Prostate gland (tissue), 2 donors: ENCODE results near the gene UPK1A. TPM values are rescaled to one million over a fixed set of nuclear protein-coding genes. Genes with fewer than 3 reads are reported as not detected.
A peak's percentile ranks its signal among the peaks of the same experiment; 100 is the strongest.

Experiments used
- DNase-seq: peaks from one replicate; pipeline ENCODE4 v3.0.0-alpha.2; 2019; ENCODE audit warnings: low spot score
- H3K27ac ChIP-seq, 2 donors: fragments of 200-600 bp; sonication (generic); 2 replicates each; pipeline ENCODE4 v1.5.1; 2017 to 2019
- H3K27me3 ChIP-seq: fragments of 200-600 bp; sonication (generic); replicated peaks from 2 replicates; pipeline ENCODE4 v1.5.1; 2019; ENCODE audit not compliant: insufficient read depth
- H3K36me3 ChIP-seq, 2 donors: fragments of 200-600 bp; sonication (generic); 1 replicate in 1 of 2; 2 replicates in 1 of 2; pipeline versions ENCODE4 v1.5.1 to v1.8.1; 2017 to 2019
- H3K4me1 ChIP-seq: fragments of 200-600 bp; sonication (generic); replicated peaks from 2 replicates; pipeline ENCODE4 v1.5.1; 2019
- H3K4me3 ChIP-seq, 2 donors: fragments of 200-600 bp; sonication (generic); 2 replicates each; pipeline ENCODE4 v1.5.1; 2017 to 2019
- H3K9me3 ChIP-seq: fragments of 200-600 bp; sonication (generic); 2 replicates; pipeline ENCODE4 v1.5.1; 2017
- CTCF ChIP-seq, 4 experiments: fragments of 200-600 bp in 2 of 4; fragments of 450-650 bp in 2 of 4; sonication (generic) in 2 of 4; IDR thresholded peaks; 1 replicate in 3 of 4; 2 replicates in 1 of 4; pipeline ENCODE4 v1.5.1; 2016 to 2019; ENCODE audit warnings: antibody characterized with exemption in 4 of 4, mild to moderate bottlenecking in 2 of 4, moderate library complexity in 2 of 4
- POLR2A ChIP-seq: fragments of 450-650 bp; IDR thresholded peaks from one replicate; pipeline ENCODE4 v1.6.1; 2016; ENCODE audit warnings: antibody characterized with exemption, mild to moderate bottlenecking
- POLR2AphosphoS5 ChIP-seq: sonication (generic); formaldehyde crosslinking; IDR thresholded peaks from one replicate; pipeline ENCODE4 v1.6.1; 2017; ENCODE audit warnings: antibody characterized with exemption
- WGBS: methylation state at CpG from one replicate; pipeline ENCODE4 v1.1.5; 2018; 5-methylcytosine and 5-hydroxymethylcytosine counted together
- intact Hi-C: fragments of 100-400 bp; cut with DNase I; formaldehyde crosslinking; loops from one replicate; pipeline ENCODE4 v1.14.2; 2022
- total RNA-seq, 2 donors: library from RNA; depleted of rRNA; stranded (reverse); fragments of >200 nt; gene quantifications; one replicate each; pipeline ENCODE4 v1.1.0, GENCODE V29; 2016

The UPK1A gene
- total RNA-seq, 2 donors from 2014 or later, result 3.8 to 5.5 TPM

GRCh38 chr19:35643255-35644205, 22.8 kb upstream of the UPK1A start:
- Histone ChIP-seq H3K9me3 (no peaks in the 10 kb centered on the region), H3K4me3 (peak overlapping the region; percentile 47 to 58), H3K4me1 (no peaks in the 10 kb centered on the region), H3K36me3 (no peaks in the 10 kb centered on the region), H3K27ac (peak overlapping the region; percentile 85 to 87), H3K27me3 (no peaks in the 10 kb centered on the region)
- intact Hi-C loops, result no loop called here
- under 1% methylated on average over 47 of the region's 69 CpGs for whole genome bisulfite sequencing
- no peak for TF ChIP-seq CTCF (IDR thresholded peaks at IDR 0.05)
- TF ChIP-seq POLR2A, result peak; percentile 84
- peak; percentile 60 for TF ChIP-seq POLR2AphosphoS5
- DNase-seq, result peak; percentile 74

GRCh38 chr19:35644206-35644986, 21.9 kb upstream of the UPK1A start:
- Histone ChIP-seq H3K27me3 (no peaks in the 10 kb centered on the region), H3K4me1 (no peaks in the 10 kb centered on the region), H3K36me3 (no peaks in the 10 kb centered on the region), H3K4me3 (peak overlapping the region; percentile 47 to 58), H3K9me3 (no peaks in the 10 kb centered on the region), H3K27ac (peak overlapping the region; percentile 85 to 87)
- TF ChIP-seq POLR2A, result peak; percentile 71
- TF ChIP-seq POLR2AphosphoS5, result peak; percentile 82
- TF ChIP-seq CTCF (IDR thresholded peaks at IDR 0.05), result no peak
- intact Hi-C loops, result no loop called here
- DNase-seq, result peak; percentile 96
- WGBS, result under 1% methylated on average over 60 of the region's 60 CpGs

- peak; percentile 74 for DNase-seq
- intact Hi-C loops, result loop anchor here (5.0 kb wide), 1 partner anchor 98 kb away; the partner anchor contains the start of gene TMEM147
- TF ChIP-seq POLR2AphosphoS5, result peak; percentile 14
- TF ChIP-seq CTCF (IDR thresholded peaks at IDR 0.05), result no peak
- TF ChIP-seq POLR2A, result no peak
Measured at GRCh38 chr19:35644987-35645679, 21.2 kb upstream of the UPK1A start.

GRCh38 chr19:35645680-35646511, 20.4 kb upstream of the UPK1A start:
- WGBS, result 77% methylated on average over 7 of the region's 7 CpGs
- Histone ChIP-seq H3K27me3 (no peaks in the 10 kb centered on the region), H3K9me3 (no peaks in the 10 kb centered on the region), H3K36me3 (no peaks in the 10 kb centered on the region), H3K4me3 (no peak overlapping the region), H3K27ac (peak overlapping the region in 1 of 2 donors; percentile 87), H3K4me1 (no peaks in the 10 kb centered on the region)
- intact Hi-C loops, result loop anchor here (5.0 kb wide), 1 partner anchor 99 kb away; the partner anchor contains the start of gene TMEM147
- DNase-seq, result no peak
- TF ChIP-seq CTCF (IDR thresholded peaks at IDR 0.05), result no peak
- TF ChIP-seq POLR2AphosphoS5, result no peak
- no peak for TF ChIP-seq POLR2A

More at GRCh38 chr19:35644987-35645679, 21.2 kb upstream of the UPK1A start:
- no peaks in the 10 kb centered on the region for H3K36me3 ChIP-seq
- no peaks in the 10 kb centered on the region for H3K9me3 ChIP-seq
- H3K27ac ChIP-seq, result peak overlapping the region; percentile 85 to 87
- H3K27me3 ChIP-seq, result no peaks in the 10 kb centered on the region
- no peaks in the 10 kb centered on the region for H3K4me1 ChIP-seq
- peak overlapping the region; percentile 47 to 58 for H3K4me3 ChIP-seq
- WGBS, result 16% methylated on average over 20 of the region's 20 CpGs
